Smooth muscle cell of the umbilical artery (primary cell): Measurements from ENCODE around the gene OGFRL1. TPM values are rescaled to one million over a fixed set of nuclear protein-coding genes. Genes with fewer than 3 reads are reported as not detected.

Experiments used
- total RNA-seq: library from RNA; depleted of rRNA; stranded (reverse); fragments of >200 nt; gene quantifications from 2 replicates; pipeline ENCODE4 v1.2.3, GENCODE V29; 2014

OGFRL1 gene
- 65.9 and 140 TPM in 2 replicates for total RNA-seq

GRCh38 chr6:71288228-71289038 lies at the start of gene OGFRL1:
TSS of gene OGFRL1 (plus strand) at chr6:71288811. CDS start at chr6:71288937, 126 bp downstream.

